ENCODE data around the gene MITF.

The MITF gene

GRCh38 chr3:69831737-69832136 lies 92.5 kb downstream of the MITF start:
- in situ Hi-C loops (cut with HindIII; ENCODE audit: low sequenced_read_pairs) = no loop called here
- no peak for TF ChIP-seq CTCF (IDR thresholded peaks at IDR 0.05; ENCODE audit: low read depth, low read length, missing control alignments)
- no peak overlapping the region for H3K4me3 ChIP-seq (ENCODE audit: low read depth, low read length)
- no peak for DNase-seq (ENCODE audit: low read depth)

DNA sequence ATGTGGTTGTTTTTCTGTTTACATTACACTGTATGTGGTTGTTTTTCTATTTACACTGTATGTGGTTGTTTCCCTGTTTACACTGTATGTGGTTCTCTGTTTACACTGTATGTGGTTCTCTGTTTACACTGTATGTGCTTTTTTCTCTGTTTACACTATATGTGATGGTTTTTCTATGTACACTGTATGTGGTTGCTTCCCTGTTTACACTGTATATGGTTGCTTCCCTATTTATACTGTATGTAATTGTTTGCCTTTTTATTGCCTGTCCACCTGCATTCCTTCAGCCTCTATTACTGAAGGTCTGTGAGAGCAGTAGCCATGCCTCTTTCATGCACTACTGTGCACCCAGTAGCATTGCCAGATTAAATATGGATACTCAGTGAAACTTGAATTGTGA lies 94.3 kb downstream of the MITF start:
- in situ Hi-C loops (cut with HindIII; ENCODE audit: low sequenced_read_pairs) = no loop called here
- no peak for TF ChIP-seq CTCF (IDR thresholded peaks at IDR 0.05; ENCODE audit: low read depth, low read length, missing control alignments)
- H3K4me3 ChIP-seq (ENCODE audit: low read depth, low read length) = no peak overlapping the region
- DNase-seq (ENCODE audit: low read depth) = no peak

- peak; percentile 68 for DNase-seq (ENCODE audit: low read depth)
- no peak for TF ChIP-seq CTCF (IDR thresholded peaks at IDR 0.05; ENCODE audit: low read depth, low read length, missing control alignments)
- in situ Hi-C loops (cut with HindIII; ENCODE audit: low sequenced_read_pairs) = no loop called here
- H3K4me3 ChIP-seq (ENCODE audit: low read depth, low read length) = no peak overlapping the region
Measured at GRCh38 chr3:69838217-69838616, 99.0 kb downstream of the MITF start.

DNA sequence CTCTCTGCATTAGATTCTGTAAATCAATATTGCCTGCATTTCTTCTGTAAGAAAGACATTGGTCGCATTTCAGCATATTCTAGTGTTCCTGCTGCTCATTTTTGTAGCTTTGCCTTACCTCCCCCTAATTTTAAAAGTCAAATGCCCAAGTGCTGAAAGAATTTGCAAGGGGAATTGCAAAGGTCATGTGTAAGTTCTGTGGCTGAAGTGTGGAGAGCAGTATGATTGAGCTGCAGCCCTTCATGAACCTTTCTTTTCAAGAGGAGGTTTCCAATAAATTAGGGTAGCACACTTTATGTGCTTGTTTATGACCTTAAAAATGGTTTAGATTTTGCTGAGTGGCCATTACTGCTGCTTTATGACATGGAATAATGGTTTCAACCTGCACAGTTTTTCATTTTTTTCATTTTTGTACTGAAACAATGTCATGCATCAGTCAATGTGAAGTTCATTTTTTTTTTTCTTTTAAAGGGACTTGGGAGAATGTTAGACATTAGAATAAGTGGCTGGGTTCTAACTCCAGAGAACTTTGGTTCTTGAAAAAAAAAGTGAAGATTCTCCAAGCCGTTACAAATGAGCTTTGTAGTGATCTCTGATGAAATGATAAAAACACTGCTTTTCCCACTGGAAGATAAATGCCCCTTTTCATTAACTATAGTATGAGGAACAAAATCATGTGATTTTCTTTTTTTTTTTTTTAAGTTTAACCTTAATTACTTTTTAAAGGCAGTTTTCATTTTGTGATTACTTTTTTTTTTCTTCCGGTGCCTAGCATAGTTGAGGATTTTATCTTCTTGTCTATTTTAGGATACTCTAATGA lies 99.6 kb downstream of the MITF start:
- TF ChIP-seq CTCF (IDR thresholded peaks at IDR 0.05; ENCODE audit: low read depth, low read length, missing control alignments) = no peak
- in situ Hi-C loops (cut with HindIII; ENCODE audit: low sequenced_read_pairs) = no loop called here
- H3K4me3 ChIP-seq (ENCODE audit: low read depth, low read length) = no peak overlapping the region
- DNase-seq (ENCODE audit: low read depth) = no peak

DNA sequence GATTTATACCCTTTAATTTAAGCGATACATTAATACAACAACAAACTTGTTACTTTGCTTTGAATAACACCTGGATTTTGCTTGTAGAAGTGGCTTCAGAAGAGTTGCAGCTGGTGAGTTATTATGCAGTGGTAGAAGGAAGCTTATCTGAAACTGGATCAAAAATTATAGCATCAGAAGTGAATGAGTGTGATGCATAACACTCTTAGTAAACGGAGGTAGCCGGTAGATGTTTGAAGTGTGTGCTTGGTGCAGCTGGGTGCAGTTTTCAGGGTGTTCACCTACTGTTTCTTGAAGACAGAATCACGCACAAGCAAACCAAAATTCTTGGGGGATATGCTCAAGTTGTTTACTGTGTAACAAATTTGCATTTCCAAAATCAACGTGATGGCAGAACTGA lies 103.1 kb downstream of the MITF start:
- H3K4me3 ChIP-seq (ENCODE audit: low read depth, low read length) = no peak overlapping the region
- TF ChIP-seq CTCF (IDR thresholded peaks at IDR 0.05; ENCODE audit: low read depth, low read length, missing control alignments) = no peak
- in situ Hi-C loops (cut with HindIII; ENCODE audit: low sequenced_read_pairs) = no loop called here
- no peak for DNase-seq (ENCODE audit: low read depth)

GRCh38 chr3:69842789-69843188 lies 103.5 kb downstream of the MITF start:
- in situ Hi-C loops (cut with HindIII; ENCODE audit: low sequenced_read_pairs) = no loop called here
- DNase-seq (ENCODE audit: low read depth) = no peak
- TF ChIP-seq CTCF (IDR thresholded peaks at IDR 0.05; ENCODE audit: low read depth, low read length, missing control alignments) = no peak
- H3K4me3 ChIP-seq (ENCODE audit: low read depth, low read length) = no peak overlapping the region
